ENCODE measurements around the gene ZNF787.
"Not testable (repeated sequence)": the region's sequence is repeated elsewhere in the genome, so short reads cannot be mapped to it uniquely, and the experiment has no call there.

ZNF787 gene

DNA sequence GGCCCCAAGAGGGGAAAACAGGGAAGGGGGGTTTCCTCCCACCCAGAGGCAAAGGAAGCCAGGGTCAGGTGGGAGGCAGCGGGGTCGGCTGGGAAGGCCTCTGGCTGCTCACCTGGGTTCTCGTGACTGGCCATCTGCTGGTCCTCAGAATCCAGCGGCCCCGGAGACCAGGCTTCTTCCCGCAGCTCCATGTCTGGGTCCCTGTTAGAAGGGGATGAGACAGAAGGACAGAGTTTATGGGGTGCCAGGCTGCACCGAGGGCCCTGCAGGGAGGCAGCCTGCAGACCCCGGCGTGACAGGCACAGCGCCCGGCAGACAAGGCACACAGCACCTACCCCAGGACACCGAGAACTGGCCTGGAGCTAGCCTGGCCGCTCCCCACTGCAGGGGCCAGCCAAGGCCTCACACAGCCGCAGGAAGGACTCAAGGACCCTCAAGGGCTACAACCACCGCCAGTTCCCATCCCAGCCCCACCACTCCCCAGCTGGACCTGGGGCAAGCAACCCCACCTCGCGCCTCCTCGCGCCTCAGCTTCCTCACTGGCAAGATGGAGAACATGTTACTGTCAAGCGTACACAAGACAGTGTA is 18.0 kb downstream of the ZNF787 start:
- DNase-seq, result no peak

DNA sequence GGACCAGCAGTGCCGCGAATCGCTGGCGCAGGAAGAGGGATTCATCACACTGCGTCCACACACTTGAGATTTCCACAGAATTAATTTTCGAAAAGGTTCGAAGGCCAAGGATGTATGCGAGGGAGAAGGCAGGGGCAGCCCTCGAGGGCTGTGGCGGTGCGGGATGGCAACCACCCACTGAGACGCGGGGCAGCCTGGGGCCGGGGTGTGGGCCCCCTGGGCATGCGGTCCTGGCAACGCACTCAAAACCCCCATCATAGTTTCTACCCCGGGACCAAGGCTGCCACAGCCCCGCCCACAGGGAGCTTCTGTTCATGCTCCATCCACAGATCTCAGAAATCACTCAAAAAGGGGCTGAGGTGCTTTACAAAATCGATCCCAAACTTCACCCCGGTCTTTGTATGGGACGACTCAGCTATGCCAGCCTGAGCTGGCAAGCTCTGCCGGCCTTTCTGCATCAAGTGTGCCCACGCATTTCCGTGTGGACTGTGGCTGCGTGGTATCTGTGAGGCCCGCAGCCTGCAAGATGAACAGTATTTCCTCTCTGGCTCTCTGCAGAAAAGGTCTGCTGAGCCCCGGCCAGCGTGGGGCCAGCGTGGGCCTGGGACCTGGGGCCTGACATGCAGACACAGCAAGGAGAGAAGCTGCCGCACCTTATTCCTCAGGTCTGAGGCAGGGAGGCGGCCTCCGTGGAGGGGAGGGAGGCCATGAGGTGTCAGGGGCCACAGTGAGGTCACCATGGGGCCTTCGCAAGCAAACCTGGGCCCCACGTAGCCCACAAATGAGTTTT is 19.2 kb downstream of the ZNF787 start:
- no peak for DNase-seq

DNA sequence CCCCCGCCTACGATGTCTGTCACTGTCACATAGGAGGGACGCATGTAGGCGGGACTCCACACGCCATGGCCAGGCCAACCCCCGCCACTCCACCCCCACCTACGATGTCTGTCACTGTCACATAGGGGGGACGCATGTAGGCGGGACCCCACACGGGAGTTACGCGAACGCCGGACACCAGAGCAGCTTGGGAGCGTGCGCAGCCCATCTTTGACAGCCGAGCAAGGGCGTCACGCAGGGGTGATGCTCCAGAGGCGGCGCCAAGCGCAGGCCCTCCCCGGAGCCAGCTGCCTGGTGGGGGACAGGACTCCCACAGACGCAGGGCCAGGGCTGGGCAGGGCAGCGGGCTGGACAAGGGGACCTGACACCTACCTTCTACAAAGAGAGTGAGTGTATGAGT is 20.0 kb downstream of the ZNF787 start:
- DNase-seq, result no peak

DNA sequence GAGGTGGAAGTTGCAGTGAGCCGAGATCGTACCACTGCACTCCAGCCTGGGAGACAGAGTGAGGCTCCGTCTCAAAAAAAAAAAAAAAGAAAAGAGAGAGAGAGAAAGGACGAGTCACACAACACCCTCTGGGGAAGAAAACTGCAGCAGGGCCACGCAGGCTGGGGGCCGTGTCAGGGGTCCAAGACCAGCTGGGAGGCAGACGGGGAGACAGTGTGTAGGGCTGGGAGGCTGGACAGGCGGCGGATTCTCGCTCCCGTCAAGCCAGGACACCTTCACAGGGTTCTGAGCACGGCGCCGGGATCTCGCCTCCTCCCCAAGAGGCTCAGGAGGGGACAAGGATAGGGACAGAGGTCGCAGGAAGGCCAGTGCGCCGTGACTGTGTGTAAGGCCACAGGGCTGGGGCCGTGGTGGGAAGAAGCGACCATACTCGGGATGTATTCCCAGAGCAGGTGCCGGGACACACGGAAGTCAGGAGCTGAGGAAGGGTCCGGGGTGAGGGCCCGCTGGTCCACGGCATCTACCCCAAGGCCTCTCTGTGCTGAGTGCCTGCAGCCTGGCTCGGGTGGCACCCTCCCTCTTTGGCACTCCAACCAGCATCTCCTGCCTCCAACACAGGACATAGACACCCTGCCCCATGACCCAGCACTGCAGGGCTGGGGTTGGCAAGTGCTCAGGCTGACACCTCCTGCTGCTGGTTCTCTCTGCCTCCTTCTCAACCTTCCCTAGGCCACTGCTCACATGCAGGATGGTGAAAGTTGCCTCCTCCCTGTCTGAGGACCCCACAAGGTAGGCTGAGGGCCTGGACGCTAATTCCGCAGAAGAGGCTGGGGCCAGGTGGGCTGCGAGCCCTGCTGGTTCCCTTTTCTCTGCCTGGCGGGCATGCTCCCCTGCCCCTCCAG is 21.2 kb downstream of the ZNF787 start:
- DNase-seq, result no peak

DNA sequence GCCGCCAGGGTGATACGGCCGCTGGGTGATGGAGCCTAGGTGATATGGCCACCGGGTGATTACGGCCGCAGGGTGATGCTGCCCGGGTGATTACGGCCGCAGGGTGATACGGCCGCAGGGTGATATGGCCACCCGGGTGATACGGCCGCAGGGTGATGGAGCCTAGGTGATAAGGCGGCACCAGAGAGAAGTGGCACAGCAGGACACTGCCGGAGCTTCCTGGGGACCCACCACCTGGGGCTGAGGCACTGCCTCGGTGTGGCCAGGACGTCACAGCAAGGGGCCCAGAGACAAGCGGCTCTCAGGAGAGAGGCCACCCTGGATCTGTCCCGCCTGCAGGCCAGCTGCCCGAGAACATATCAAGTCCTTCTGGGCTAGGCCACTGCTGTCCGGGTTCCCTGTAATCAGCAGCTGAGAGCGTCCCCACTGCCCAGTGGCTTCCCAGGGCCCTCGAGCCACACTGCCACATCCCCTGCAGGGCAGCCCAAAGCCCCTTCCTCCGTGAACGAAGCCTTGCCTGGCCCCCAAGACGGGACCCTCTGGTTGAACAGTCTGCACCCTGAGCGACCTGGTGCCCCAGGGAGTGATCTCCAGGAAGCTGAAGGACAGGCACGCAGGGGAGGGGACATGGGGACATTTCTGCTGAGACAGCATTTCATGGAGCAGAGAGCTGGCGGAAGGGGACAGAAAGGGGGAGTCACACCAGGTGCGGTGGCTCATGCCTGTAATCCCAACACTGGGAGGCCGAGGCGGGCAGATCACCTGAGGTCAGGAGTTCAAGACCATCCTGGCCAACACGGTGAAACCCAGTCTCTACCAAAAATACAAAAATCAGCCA is 22.1 kb downstream of the ZNF787 start:
- no peak for DNase-seq

DNA sequence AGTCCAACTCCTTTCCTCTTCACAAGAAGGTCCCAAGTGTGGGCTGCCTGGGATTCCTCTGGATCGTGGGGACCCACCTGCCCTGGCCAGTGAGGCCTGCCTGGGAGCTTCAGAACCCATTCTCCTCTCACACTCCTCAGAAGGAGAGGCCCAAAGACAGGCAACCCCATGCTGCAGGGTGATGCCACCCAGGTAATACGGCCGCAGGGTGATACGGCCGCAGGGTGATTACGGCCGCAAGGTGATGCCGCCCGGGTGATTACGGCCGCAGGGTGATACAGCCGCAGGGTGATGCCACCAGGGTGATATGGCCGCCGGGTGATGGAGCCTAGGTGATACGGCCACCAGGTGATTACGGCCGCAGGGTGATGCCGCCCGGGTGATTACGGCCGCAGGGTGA is 22.9 kb downstream of the ZNF787 start:
- DNase-seq, result not testable (repeated sequence)

DNA sequence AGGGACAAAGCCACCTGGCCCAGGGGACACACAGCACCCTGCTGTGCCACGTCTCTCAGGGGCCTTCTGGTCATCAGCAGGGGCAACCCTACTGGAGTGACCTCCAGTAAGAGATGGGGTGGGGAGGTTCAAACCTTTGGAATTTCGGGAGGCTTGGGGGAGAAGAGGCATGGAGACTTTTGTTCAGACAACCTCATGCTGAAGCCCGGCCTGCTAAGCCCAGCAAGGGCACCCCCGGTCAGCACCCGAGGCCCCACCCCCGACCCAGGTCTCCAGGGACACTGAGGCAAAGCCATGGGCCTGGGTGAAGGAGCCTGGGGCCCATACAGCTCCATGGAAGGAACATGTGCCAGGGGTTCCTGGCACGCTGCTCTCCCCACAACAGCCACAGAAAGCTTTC is 23.3 kb downstream of the ZNF787 start:
- DNase-seq, result no peak

DNA sequence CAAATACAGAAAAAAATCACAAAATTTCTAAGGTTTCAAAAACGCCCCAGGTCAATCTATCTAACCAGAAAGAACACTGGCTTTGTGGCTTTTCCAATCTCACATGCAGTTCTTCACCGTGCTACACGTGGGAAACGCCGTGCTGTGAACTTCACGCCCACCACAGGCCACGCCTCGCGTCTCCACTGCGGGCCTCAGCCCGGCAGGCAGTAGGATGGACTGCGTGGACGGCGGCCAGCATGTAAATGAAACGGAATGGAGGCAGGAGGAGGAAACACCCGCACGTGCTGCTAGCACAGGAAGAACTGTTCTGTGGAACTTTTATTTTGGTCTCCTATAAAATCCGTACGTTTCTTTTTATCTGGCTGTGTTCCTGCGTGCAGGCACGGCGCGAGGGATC is 23.8 kb downstream of the ZNF787 start:
- DNase-seq, result no peak

DNA sequence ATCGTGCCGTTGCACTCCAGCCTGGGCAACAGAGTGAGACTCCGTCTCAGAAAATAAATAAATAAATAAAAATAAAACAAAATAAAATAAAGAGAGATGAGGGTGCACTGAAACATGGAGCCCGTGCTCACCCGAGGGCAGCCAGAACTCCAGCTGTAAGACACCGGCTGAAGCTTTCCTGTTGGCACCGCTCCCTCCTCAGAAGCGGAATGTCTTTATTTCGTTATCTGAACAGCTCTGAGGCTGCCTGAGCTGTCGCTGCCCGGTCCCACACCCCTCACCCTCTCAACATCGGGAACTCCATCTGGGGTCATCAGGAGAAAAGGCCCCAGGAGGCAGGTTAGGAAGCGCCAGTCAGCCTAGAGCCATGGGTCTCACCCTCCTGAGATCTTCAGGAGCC is 24.4 kb downstream of the ZNF787 start:
- DNase-seq, result no peak

DNA sequence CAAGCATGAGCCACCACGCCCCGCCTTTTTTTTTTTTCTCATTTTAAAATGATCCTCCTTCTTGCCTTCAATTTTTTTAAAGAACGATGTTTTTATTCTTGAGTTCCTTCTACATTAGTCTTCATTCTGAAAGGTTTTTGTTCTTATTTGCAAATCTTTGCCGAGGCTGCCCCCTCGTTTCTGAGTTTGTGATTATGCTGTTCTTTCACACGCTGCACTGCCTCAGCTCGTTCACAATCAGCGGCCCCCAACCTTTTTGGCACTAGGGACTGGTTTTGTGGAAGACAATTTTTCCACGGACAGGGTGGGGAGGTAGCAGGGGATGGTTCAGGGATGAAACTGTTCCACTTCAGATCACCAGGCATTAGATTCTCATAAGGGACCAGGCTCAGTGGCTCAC is 26.6 kb downstream of the ZNF787 start:
- DNase-seq, result no peak

DNA sequence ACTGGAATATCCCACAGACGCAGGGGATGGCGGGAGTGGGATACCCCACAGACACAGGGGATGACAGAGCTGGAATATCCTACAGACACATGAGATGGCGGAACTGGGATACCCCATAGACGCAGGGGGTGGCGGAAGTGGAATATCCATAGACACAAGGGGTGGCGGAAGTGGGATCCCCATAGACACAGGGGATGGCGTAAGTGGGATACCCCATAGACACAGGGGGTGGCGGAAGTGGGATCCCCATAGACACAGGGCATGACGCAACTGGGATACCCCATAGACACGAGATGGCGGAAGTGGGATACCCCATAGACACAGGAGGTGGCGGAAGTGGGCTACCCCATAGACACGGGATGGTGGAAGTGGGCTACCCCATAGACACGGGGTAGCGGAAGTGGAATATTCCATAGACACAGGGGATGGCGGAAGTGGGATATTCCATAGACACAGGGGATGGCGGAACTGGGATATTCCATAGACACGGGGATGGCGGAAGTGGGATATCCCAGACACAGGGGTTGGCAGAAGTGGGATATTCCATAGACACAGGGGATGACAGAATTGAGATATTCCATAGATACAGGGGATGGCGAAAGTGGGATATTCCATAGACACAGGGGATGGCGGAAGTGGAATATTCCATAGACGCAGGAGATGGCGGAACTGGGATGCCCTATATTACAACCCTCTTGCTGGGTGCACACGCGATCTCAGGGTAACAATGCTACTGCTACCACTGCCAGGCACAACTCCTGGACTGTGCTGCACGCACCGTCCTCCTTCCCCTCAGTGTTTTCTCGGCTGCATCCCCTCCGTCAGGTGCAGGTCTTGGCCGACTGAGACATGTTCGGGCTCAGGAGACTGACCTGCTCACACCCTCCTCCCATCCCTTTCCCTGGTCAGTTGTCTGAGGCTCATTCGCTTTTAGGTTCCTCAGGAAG is 28.1 kb downstream of the ZNF787 start:
- DNase-seq, result no peak

DNA sequence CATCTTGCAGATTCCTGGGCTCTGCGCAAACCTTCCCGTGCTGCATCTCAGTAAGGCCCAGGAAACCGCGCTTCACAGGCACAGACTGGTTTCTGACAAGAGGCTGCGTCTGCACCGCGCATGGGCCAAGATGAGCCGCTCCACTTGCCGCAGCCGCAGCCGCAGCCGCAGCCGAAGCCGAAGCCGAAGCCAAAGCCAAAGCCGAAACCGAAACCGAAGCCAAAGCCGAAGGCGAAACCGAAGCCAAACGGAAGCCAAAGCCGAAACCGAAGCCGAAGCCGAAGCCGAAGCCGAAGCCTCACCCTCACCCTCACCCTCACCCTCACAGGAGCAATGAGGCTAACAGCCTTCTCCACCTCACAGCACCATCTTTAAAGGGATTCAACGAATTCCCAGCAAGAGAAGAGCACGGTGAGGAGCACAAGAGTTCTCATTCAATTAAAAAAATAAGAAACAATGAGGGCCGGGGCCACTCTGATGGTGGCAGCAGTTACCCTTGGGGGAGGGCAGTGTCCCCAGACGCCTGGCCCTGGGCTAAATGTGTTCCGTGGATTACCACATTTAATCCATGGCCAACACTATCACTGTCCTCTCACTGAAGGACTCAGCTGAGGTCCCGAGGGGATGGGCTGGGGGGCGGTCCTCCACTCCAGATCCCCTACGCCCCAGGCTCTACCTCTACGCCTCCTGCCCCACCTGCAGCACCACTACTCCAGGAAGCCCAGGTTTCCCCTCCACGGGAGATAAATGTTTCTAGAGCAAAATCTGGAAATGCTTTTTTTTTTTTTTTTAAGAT is 29.1 kb downstream of the ZNF787 start:
- DNase-seq, result peak; percentile 43

DNA sequence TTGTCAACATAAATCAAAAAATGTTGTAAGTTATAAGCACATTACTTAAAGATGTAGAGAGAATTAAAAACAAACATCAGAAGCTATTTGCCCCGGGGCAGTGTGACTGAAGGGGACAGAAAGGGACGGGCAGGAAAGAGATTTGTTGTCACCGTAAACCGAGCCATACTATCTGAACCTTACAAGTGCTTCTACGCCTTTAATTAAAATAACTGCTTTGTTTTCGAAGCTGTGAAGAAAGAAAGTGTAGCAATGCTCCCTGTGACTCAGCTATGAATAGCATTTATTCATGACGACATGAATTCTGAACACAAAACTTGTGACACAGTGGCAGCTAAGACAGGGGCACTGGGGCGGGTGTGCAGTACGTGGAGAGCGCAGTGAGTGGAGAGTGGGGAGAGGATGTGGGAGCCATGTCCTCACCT is 30.0 kb downstream of the ZNF787 start:
- no peak for DNase-seq

DNA sequence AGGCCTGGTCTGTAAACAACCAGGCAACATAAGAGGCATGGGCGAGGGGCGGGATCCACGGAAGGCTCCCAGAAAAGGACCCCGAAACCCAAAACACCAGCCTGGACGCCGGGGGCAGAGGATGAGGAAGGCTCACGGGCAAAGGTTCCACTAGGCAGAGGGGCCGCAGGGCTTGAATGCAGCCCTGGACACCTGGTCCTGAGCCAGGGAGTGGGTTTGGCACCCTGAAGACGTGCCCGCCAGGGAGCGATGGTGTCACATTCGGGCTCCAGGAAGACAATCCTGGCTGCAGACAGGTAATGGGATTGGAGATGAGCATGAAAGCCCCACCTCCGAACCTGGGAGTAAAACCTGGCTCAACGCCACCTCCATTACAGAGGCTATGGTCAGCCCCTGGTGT is 31.8 kb downstream of the ZNF787 start:
- DNase-seq, result no peak

DNA sequence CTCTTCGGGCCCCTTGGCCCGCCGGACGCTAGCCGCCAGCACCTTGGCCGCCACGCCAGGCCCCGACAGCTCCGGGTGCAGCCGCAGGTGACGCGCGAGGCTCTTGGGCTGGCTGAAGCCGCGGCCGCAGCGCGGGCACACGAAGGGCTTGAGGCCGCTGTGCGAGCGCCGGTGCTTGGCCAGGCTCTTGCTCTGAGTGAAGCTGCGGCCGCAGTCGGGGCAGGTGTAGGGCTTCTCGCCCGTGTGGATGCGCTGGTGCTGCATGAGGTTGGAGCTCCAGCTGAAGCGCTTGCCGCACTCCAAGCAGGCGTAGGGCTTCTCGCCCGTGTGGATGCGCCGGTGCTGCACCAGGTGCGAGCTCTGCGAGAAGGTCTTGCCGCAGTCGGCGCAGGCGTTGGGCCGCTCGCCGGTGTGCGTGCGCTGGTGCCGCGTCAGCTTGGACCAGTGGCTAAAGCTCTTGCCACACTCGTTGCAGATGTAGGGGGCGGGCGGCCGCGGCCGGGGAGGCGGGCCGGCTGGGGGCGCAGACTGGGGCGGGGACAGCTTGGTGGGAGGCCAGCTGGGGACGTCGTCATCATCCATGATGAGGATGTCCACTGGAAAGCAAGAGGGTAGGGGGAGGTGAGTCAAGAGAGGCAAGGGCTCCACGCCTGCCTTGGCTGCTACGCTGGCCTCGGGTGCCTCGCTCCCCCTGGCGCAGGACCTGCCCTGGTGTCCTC is 32.4 kb downstream of the ZNF787 start:
- DNase-seq, result no peak

DNA sequence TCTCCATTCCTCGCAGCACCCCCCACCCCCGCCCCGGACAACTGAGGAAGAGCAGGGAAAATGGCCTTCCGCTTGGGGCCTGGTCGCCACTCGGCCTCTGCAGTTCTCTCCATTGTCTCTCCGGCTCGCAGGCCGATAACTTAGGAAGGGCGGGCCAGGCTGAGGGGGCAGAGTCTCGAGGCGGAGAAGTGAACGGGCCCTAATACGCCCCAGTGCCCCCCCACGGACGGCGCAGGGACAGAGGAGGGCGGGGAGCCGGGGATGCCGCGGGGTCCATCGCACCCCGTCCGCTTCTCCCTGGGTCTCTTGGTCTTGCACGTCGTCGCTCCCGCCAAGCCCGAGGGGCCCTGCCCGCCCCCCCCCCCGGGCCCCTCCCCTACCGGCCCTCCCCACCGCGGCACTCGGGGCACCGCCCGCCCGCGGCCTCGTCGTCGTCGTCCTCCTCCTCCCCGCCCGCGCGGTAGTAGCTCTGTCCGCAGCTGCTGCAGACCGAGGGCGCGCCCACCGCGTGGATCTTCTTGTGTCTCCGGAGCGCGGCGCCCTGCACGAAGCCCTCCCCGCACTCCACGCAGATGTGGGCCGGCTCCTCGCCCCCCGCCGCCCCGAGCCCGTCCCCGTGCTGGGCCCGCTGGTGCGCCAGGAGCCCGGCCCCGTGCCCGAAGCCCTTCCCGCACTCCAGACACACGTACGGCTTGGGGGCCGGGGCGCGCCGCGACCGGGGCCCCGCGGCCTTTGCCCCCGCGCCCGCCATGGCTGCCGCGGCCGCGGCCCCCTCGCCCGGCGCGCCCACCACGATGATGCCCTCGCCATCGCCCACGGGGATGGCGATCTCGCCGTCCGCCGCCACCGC is 33.2 kb downstream of the ZNF787 start:
- no peak for DNase-seq

DNA sequence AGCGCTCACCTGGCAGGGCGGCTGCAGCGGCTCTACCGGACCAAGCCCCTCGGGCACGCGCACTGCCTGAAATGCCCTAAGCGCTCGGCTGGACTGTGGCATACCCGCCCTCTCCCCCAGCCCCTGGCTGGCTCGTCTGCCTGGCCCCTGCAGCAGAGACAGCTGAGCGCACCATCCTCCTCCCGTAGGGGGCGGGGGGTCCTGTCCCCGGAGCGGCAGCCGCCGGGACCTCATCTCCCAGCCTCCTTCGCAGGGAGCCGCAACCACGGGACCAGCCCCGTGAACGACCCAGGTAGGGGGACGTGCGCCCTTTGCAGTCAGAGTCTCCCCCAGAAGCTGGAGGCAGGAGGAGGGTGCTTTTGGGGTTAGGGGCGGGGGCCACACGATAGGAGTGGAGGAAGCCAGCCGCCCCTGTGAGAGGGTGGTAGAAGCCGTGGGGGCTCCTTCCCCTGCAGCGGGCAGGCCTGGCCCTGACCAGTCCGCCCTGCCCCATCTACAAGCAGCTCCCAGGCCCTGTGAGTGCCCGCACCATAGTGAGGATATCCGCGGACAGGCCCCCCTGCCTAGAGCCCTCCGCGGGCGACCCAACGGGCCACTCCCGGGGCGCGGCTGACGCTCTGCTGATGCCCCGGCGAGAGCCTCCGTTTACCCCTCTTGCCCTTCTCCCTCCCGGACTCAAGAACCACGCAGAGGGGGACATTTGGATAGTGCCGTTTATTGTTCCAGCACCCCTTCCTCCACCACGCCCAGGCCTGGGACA is 34.2 kb downstream of the ZNF787 start:
- DNase-seq, result no peak

DNA sequence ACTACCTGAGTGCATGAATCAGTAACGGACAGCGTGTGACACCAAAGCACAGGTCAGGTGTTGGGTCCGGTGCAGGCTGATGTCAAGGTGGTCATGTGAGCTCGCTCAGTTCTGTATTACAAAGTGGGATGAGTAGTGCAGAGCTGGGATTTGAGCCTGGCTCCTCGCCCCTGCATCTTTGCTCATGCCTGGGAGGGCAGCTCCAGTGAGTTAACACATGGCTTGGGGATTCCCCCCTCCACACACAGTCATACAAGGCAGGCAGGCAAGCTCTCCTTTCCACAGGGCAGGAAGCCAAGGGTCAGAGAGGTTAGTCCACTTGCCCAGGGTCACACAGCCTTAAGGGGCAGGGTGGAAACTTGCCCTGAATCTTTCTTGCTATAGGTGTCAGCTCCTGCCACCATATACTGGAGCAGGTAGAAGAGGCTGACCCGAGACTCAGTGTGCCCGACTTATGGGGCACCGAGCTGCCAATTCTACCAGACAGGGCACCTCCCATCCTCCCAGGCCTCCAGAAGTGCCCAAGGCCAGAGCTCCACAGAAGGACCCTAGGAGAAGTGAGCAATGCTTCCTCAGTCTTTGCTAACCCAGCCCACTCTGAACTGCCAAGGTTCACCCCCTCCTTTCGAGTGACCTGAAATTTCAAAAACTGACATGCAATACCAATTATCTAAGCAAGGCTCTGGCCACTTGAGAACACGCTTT is 35.4 kb downstream of the ZNF787 start:
- no peak for DNase-seq
